Neural progenitor cell (in vitro differentiated cells): Measurements from ENCODE around the gene KDSR.

Experiments
- EZH2 ChIP-seq: fragments of 200-600 bp; sonication (generic); IDR thresholded peaks from 2 replicates; pipeline ENCODE4 v1.6.1; 2017; ENCODE audit warnings: antibody characterized with exemption, mild to moderate bottlenecking, moderate library complexity
- EZH2phosphoT487 ChIP-seq: fragments of 200-600 bp; sonication (generic); IDR thresholded peaks from 2 replicates; pipeline ENCODE4 v1.6.1; 2017; ENCODE audit warnings: antibody characterized with exemption
- TF ChIP-seq, protein P1 (sequence below): fragments of 200-600 bp; sonication (generic); IDR thresholded peaks from 2 replicates; pipeline ENCODE4 v1.5.1; 2017; ENCODE audit warnings: antibody characterized with exemption, mild to moderate bottlenecking

GRCh38 chr18:63322908-63323634, 43.9 kb downstream of the KDSR start:
- TF ChIP-seq, protein P1, sequence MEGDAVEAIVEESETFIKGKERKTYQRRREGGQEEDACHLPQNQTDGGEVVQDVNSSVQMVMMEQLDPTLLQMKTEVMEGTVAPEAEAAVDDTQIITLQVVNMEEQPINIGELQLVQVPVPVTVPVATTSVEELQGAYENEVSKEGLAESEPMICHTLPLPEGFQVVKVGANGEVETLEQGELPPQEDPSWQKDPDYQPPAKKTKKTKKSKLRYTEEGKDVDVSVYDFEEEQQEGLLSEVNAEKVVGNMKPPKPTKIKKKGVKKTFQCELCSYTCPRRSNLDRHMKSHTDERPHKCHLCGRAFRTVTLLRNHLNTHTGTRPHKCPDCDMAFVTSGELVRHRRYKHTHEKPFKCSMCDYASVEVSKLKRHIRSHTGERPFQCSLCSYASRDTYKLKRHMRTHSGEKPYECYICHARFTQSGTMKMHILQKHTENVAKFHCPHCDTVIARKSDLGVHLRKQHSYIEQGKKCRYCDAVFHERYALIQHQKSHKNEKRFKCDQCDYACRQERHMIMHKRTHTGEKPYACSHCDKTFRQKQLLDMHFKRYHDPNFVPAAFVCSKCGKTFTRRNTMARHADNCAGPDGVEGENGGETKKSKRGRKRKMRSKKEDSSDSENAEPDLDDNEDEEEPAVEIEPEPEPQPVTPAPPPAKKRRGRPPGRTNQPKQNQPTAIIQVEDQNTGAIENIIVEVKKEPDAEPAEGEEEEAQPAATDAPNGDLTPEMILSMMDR = peak; percentile 87
- no peak for TF ChIP-seq EZH2
- no peak for TF ChIP-seq EZH2phosphoT487
